A549 (cell line): ENCODE measurements around the gene SNX27. TPM values are rescaled to one million over a fixed set of nuclear protein-coding genes. Genes with fewer than 3 reads are reported as not detected.

Experiments used
- ATAC-seq, 2 experiments: fragments of 200-7000 bp in 1 of 2; fragments of >200 bp in 1 of 2; cut with Nextera tagmentation in 1 of 2; cut with Tn5 transposase in 1 of 2; 3 replicates each; pipeline versions ENCODE4 v1.8.0 to v1.9.1; 2018 to 2020; ENCODE audit warnings: mild to moderate bottlenecking in 1 of 2, moderate library complexity in 1 of 2
- CTCF ChIA-PET: fragments of 300-600 bp; sonication (Branson Sonifier 250); formaldehyde crosslinking; extraction: SDS; loops from one replicate; lab custom pipeline; 2021; ENCODE audit warnings: antibody characterized with exemption, inconsistent platforms; lab: Yijun Ruan, JAX
- POLR2A ChIA-PET: fragments of 350-600 bp; formaldehyde crosslinking; extraction: SDS; loops from one replicate; lab custom pipeline; 2021; ENCODE audit warnings: antibody characterized with exemption, inconsistent platforms; lab: Yijun Ruan, JAX
- DNase-seq, 2 experiments: peaks; one replicate each; pipeline versions ENCODE4 v3.0.0 to v3.0.0-alpha.2; 2011 to 2016; ENCODE audit warnings: low read depth in 1 of 2, low spot score in 1 of 2
- FAIRE-seq: peaks from 2 replicates; lab custom pipeline; 2011; peaks lifted over from hg19 to GRCh38; lab: Jason Lieb, UNC
- H3K27ac ChIP-seq, 2 experiments: fragments of >200 bp; sonication (Bioruptor Twin); formaldehyde crosslinking; 3 replicates each; pipeline ENCODE4 v1.5.1; 2016 to 2017
- H3K4me1 ChIP-seq: fragments of >200 bp; sonication (Bioruptor Twin); formaldehyde crosslinking; 3 replicates; pipeline ENCODE4 v1.6.1; 2016
- H3K4me2 ChIP-seq: fragments of >200 bp; sonication (Bioruptor Twin); formaldehyde crosslinking; 3 replicates; pipeline ENCODE4 v1.6.1; 2016
- H3K4me3 ChIP-seq: fragments of >200 bp; sonication (Bioruptor Twin); formaldehyde crosslinking; 3 replicates; pipeline ENCODE4 v1.5.1; 2016
- H3K9me3 ChIP-seq: fragments of >200 bp; sonication (Bioruptor Twin); formaldehyde crosslinking; 3 replicates; pipeline ENCODE4 v1.6.1; 2016
- CTCF ChIP-seq: fragments of >200 bp; sonication (Bioruptor Twin); formaldehyde crosslinking; IDR thresholded peaks from 3 replicates; pipeline ENCODE4 v1.5.1; 2016
- EHF ChIP-seq: fragments of 250-450 bp; sonication (Bioruptor Pico); IDR thresholded peaks from 2 replicates; pipeline ENCODE4 v1.5.0; 2020; ENCODE audit warnings: mild to moderate bottlenecking
- EHMT2 ChIP-seq: fragments of 200-600 bp; sonication (generic); IDR thresholded peaks from 2 replicates; pipeline ENCODE4 v1.6.1; 2016; ENCODE audit warnings: antibody characterized with exemption, low read depth, mild to moderate bottlenecking, moderate library complexity
- EP300 ChIP-seq, 2 experiments: fragments of >200 bp; sonication (Bioruptor Twin); formaldehyde crosslinking; IDR thresholded peaks; 2 replicates in 1 of 2; 3 replicates in 1 of 2; pipeline ENCODE4 v1.6.1; 2016 to 2017
- ESRRA ChIP-seq: fragments of 150-350 bp; IDR thresholded peaks from 2 replicates; pipeline ENCODE4 v1.6.1; 2014; ENCODE audit warnings: mild to moderate bottlenecking, low read length, borderline replicate concordance
- GATA3 ChIP-seq: IDR thresholded peaks from 2 replicates; pipeline ENCODE4 v1.6.1; 2012; ENCODE audit warnings: borderline replicate concordance
- HMGXB4 ChIP-seq: fragments of 250-450 bp; sonication (Bioruptor Pico); IDR thresholded peaks from 2 replicates; pipeline ENCODE4 v1.5.0; 2021; ENCODE audit warnings: mild to moderate bottlenecking, moderate library complexity, borderline replicate concordance
- JUN ChIP-seq, 2 experiments: fragments of >200 bp; sonication (Bioruptor Twin); formaldehyde crosslinking; IDR thresholded peaks; 2 replicates in 1 of 2; 3 replicates in 1 of 2; pipeline ENCODE4 v1.6.1; 2016 to 2017
- JUNB ChIP-seq: fragments of >200 bp; sonication (Bioruptor Twin); formaldehyde crosslinking; IDR thresholded peaks from 2 replicates; pipeline ENCODE4 v1.6.1; 2016
- PHF8 ChIP-seq: fragments of 200-600 bp; sonication (generic); IDR thresholded peaks from 2 replicates; pipeline ENCODE4 v1.6.1; 2016; ENCODE audit warnings: low read depth, mild to moderate bottlenecking, antibody characterized with exemption, moderate library complexity, borderline replicate concordance
- RAD21 ChIP-seq, 2 experiments: fragments of >200 bp in 1 of 2; sonication (Bioruptor Twin) in 1 of 2; formaldehyde crosslinking in 1 of 2; IDR thresholded peaks in 1 of 2; conservative IDR thresholded peaks in 1 of 2; 2 replicates in 1 of 2; 3 replicates in 1 of 2; pipeline ENCODE4 v1.6.1; 2012 to 2018; ENCODE audit warnings: inconsistent platforms in 1 of 2
- RNF2 ChIP-seq: fragments of 200-600 bp; sonication (generic); IDR thresholded peaks from 2 replicates; pipeline ENCODE4 v1.6.1; 2016; ENCODE audit warnings: low read depth, mild to moderate bottlenecking, antibody characterized with exemption, moderate library complexity, borderline replicate concordance
- SREBF2 ChIP-seq: fragments of 450-650 bp; IDR thresholded peaks from 2 replicates; pipeline ENCODE4 v1.6.1; 2014; ENCODE audit warnings: mild to moderate bottlenecking, moderate library complexity
- ZC3H11A ChIP-seq: fragments of 450-650 bp; IDR thresholded peaks from 2 replicates; pipeline ENCODE4 v1.6.1; 2014; ENCODE audit warnings: antibody characterized with exemption, mild to moderate bottlenecking
- ZNF302 ChIP-seq: fragments of 250-450 bp; sonication (Bioruptor Pico); IDR thresholded peaks from 2 replicates; pipeline ENCODE4 v1.9.0; 2021; ENCODE audit warnings: inconsistent platforms, mild to moderate bottlenecking, moderate library complexity
- ZSCAN20 ChIP-seq: fragments of 250-450 bp; sonication (Bioruptor Pico); IDR thresholded peaks from 2 replicates; pipeline ENCODE4 v1.8.0; 2022; ENCODE audit warnings: mild to moderate bottlenecking, moderate library complexity
- WGBS: methylation state at CpG from one replicate; pipeline ENCODE4 v1.1.6; 2017; ENCODE audit errors: missing lambda C conversion rate; 5-methylcytosine and 5-hydroxymethylcytosine counted together
- polyA plus RNA-seq, 4 experiments: library from polyadenylated mRNA; depleted of rRNA in 3 of 4; stranded (reverse); fragments of >200 nt; fragmentation: RNase III in 1 of 4; extraction: RNeasy Plus Mini Kit Qiagen cat#74134 plus additional on column Dnase treatment in 1 of 4; gene quantifications; 2 replicates in 3 of 4; 3 replicates in 1 of 4; pipeline ENCODE4 v1.2.3, GENCODE V29; 2011 to 2017
- TF ChIP-seq, protein P1 (sequence below): fragments of 200-600 bp; sonication (generic); IDR thresholded peaks from 2 replicates; pipeline ENCODE4 v1.6.1; 2016; ENCODE audit warnings: antibody characterized with exemption, mild to moderate bottlenecking, moderate library complexity
- TF ChIP-seq, protein P2 (sequence below): fragments of >200 bp; sonication (Bioruptor Twin); formaldehyde crosslinking; IDR thresholded peaks from 2 replicates; pipeline ENCODE4 v1.6.1; 2016
- TF ChIP-seq, protein P3 (sequence below): IDR thresholded peaks from 2 replicates; pipeline ENCODE4 v1.6.1; 2012
- TF ChIP-seq, protein P4 (sequence below): fragments of 450-650 bp; IDR thresholded peaks from 2 replicates; pipeline ENCODE4 v1.6.1; 2014; ENCODE audit warnings: antibody characterized with exemption

The SNX27 gene
- polyA plus RNA-seq, 2 of the 4 experiments (the other 2 are of a cell fraction): 13.6 to 29.1 TPM

DNA sequence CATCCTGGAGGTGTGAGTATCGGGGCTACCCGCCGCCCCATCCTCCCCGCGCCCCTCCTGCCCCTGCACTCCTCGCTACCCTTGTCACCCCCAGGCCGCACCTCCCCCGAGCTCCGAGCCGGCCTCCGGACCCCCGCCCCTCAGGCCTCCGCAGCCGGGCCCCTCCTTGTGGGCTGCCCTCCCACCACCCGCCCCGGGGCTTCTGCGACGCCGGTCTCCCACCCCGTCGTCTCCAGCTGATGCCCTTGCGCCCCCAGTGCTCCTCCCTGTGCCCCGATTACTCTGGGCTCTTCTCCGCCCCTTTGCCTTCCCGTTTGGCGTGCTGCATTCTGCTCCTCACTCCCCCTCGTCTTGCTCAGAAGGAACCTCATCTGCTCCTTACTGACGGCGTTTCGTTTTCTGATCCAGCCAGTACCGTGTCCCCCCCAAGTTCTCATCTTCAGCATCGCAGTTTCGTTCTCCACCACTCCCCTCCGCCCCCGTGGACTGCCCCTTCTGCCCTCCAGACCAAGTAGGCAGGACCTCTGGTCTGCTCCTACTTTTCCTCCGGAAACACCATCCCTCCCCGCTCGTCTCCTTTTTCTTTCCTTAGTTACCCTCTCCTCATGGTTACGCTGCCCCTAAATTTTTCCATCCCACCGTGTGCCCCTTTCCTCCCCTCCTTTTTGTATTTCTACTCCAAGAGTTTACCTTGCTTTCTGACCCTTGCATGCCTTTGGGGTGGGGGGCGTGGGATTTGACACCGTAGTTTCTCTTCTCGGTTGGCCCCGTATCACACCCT is 841 bp downstream of the SNX27 start:
- peak in 1 of 2 experiments; percentile 26 for DNase-seq
- ChIA-PET CTCF (interaction anchor here (0.8 to 10.6 kb wide), 3 partner anchors 18 to 224 kb away, joined by 3 to 108 read pairs (median 3); no protein-coding TSS in a partner anchor), POLR2A (interaction anchor here (0.5 to 1.2 kb wide), 6 partner anchors 8 to 72 kb away, joined by 3 to 4 read pairs (median 3); no protein-coding TSS in a partner anchor)
- Histone ChIP-seq H3K4me2 (peak overlapping the region; percentile 93), H3K4me3 (peak overlapping the region; percentile 88), H3K4me1 (peaks cover 61% of the 10 kb centered on the region), H3K9me3 (no peaks in the 10 kb centered on the region), H3K27ac (peak overlapping the region; percentile 97 to 99)
- no peak for FAIRE-seq
- WGBS: 7% methylated on average over 28 of the region's 44 CpGs
- ATAC-seq: peak; percentile 55 to 56; a peak in 5 of 6 replicates
- TF ChIP-seq ZNF302 (no peak), EP300 (IDR thresholded peaks at IDR 0.05) (no peak), CTCF (no peak), RNF2 (no peak)

GRCh38 chr1:151613282-151613780 is 1.5 kb downstream of the SNX27 start:
- no peaks in the 10 kb centered on the region for H3K9me3 ChIP-seq
- peak overlapping the region; percentile 97 to 99; a peak in 5 of 6 replicates for H3K27ac ChIP-seq
- TF ChIP-seq JUNB (no peak), ZC3H11A (no peak), GATA3 (no peak), EHF (CRISPR knock-in tag) (no peak), ZSCAN20 (CRISPR knock-in tag) (no peak), RNF2 (no peak), ZNF302 (no peak), PHF8 (no peak), EP300 (IDR thresholded peaks at IDR 0.05) (no peak), RAD21 (conservative IDR thresholded peaks at IDR 0.05 in 1 of 2, IDR thresholded peaks at IDR 0.05 in 1 of 2) (no peak), ESRRA (no peak)
- TF ChIP-seq, protein P1, sequence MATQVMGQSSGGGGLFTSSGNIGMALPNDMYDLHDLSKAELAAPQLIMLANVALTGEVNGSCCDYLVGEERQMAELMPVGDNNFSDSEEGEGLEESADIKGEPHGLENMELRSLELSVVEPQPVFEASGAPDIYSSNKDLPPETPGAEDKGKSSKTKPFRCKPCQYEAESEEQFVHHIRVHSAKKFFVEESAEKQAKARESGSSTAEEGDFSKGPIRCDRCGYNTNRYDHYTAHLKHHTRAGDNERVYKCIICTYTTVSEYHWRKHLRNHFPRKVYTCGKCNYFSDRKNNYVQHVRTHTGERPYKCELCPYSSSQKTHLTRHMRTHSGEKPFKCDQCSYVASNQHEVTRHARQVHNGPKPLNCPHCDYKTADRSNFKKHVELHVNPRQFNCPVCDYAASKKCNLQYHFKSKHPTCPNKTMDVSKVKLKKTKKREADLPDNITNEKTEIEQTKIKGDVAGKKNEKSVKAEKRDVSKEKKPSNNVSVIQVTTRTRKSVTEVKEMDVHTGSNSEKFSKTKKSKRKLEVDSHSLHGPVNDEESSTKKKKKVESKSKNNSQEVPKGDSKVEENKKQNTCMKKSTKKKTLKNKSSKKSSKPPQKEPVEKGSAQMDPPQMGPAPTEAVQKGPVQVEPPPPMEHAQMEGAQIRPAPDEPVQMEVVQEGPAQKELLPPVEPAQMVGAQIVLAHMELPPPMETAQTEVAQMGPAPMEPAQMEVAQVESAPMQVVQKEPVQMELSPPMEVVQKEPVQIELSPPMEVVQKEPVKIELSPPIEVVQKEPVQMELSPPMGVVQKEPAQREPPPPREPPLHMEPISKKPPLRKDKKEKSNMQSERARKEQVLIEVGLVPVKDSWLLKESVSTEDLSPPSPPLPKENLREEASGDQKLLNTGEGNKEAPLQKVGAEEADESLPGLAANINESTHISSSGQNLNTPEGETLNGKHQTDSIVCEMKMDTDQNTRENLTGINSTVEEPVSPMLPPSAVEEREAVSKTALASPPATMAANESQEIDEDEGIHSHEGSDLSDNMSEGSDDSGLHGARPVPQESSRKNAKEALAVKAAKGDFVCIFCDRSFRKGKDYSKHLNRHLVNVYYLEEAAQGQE: no peak
- no peak for DNase-seq
- FAIRE-seq: no peak
- ChIA-PET CTCF (no interaction called here), POLR2A (no interaction called here)
- peak overlapping the region; percentile 88 for H3K4me3 ChIP-seq
- ATAC-seq: no peak
- peak overlapping the region; percentile 93 for H3K4me2 ChIP-seq
- H3K4me1 ChIP-seq: peaks cover 62% of the 10 kb centered on the region
- 89% methylated on average over 9 of the region's 9 CpGs for WGBS

DNA sequence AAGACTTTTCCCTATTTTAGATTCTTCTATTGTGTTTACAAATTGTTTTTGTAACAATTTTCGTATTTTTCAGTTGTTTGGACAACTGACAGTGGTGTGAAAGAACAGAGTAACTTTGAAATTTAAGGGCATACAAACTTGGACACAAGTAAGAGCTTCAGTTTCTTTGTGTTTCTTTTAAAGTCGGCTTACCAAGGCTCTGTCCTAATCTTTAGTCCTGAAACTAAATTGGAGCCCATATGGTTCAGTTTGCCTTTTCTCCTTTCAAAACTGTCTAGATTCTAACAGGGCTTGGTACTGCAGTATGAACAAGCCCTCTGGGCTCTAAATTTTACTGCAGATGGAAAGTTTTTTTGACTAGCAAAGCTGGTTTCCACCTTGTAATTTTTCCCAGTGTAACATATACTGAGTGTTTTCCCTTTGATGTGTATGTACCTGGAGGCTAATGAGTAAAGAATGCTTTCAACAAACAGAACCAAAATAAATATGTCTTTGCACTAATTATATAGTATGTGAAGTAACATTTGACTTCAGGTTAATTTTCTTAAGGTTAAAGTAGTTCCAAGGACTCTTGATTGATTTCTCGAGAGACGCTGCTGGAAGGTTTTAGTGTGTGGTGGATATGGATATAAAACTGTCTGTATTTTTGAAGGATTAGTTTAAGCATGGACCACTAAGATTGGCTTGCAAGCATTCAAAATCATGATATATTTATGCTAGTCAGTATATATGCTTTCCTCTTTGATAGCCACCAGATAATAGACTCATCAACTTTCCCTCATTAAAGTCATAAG is 4.1 kb downstream of the SNX27 start:
- DNase-seq: no peak
- CTCF ChIA-PET: interaction anchor here (6.7 kb wide), 1 partner anchor 22 kb away, joined by 29 read pairs; no protein-coding TSS in a partner anchor
- TF ChIP-seq EHMT2 (no peak), HMGXB4 (CRISPR knock-in tag) (no peak), JUN (IDR thresholded peaks at IDR 0.05) (no peak), SREBF2 (no peak)
- TF ChIP-seq, protein P2, sequence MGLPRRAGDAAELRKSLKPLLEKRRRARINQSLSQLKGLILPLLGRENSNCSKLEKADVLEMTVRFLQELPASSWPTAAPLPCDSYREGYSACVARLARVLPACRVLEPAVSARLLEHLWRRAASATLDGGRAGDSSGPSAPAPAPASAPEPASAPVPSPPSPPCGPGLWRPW: no peak
- TF ChIP-seq, protein P3, sequence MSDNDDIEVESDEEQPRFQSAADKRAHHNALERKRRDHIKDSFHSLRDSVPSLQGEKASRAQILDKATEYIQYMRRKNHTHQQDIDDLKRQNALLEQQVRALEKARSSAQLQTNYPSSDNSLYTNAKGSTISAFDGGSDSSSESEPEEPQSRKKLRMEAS: no peak
- TF ChIP-seq, protein P4, sequence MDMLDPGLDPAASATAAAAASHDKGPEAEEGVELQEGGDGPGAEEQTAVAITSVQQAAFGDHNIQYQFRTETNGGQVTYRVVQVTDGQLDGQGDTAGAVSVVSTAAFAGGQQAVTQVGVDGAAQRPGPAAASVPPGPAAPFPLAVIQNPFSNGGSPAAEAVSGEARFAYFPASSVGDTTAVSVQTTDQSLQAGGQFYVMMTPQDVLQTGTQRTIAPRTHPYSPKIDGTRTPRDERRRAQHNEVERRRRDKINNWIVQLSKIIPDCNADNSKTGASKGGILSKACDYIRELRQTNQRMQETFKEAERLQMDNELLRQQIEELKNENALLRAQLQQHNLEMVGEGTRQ: no peak

More for the DNA sequence above, 4.1 kb downstream of the SNX27 start:
- H3K4me3 ChIP-seq: no peak overlapping the region
- H3K27ac ChIP-seq: peak overlapping the region; percentile 28 to 73; a peak in 5 of 6 replicates
- POLR2A ChIA-PET: no interaction called here
- WGBS: 62% methylated on average over 4 of the region's 4 CpGs
- no peaks in the 10 kb centered on the region for H3K9me3 ChIP-seq
- H3K4me2 ChIP-seq: peak overlapping the region; percentile 61
- FAIRE-seq: no peak
- H3K4me1 ChIP-seq: peaks cover 78% of the 10 kb centered on the region
- ATAC-seq: no peak
